Measurements from ENCODE around the gene TUBB1.

The TUBB1 gene

GRCh38 chr20:58990651-58991445 is 28.4 kb upstream of the TUBB1 start:
- DNase-seq (ENCODE audit: low read depth) = no peak

- DNase-seq (ENCODE audit: low read depth) = no peak
These were observed 27.5 kb upstream of the TUBB1 start for GRCh38 chr20:58991715-58992114.

- no peak for DNase-seq (ENCODE audit: low read depth)
These were observed 26.3 kb upstream of the TUBB1 start for GRCh38 chr20:58992911-58993310.

- no peak for DNase-seq (ENCODE audit: low read depth)
These were observed 25.6 kb upstream of the TUBB1 start for GRCh38 chr20:58993332-58994248.

- DNase-seq (ENCODE audit: low read depth) = no peak
These were observed 24.7 kb upstream of the TUBB1 start for GRCh38 chr20:58994390-58995159.

- no peak for DNase-seq (ENCODE audit: low read depth)
These were observed 23.6 kb upstream of the TUBB1 start for GRCh38 chr20:58995461-58996225.

GRCh38 chr20:58996226-58996611 is 23.0 kb upstream of the TUBB1 start:
- DNase-seq (ENCODE audit: low read depth) = no peak

- DNase-seq (ENCODE audit: low read depth) = no peak
These were observed 22.0 kb upstream of the TUBB1 start for GRCh38 chr20:58997141-58997770.

- DNase-seq (ENCODE audit: low read depth) = no peak
These were observed 20.6 kb upstream of the TUBB1 start for GRCh38 chr20:58998656-58999055.

GRCh38 chr20:59000326-59000725 is 18.9 kb upstream of the TUBB1 start:
- no peak for DNase-seq (ENCODE audit: low read depth)

- DNase-seq (ENCODE audit: low read depth) = no peak
These were observed 18.2 kb upstream of the TUBB1 start for GRCh38 chr20:59001068-59001448.

GRCh38 chr20:59001449-59002171 is 17.6 kb upstream of the TUBB1 start:
- DNase-seq (ENCODE audit: low read depth) = no peak

GRCh38 chr20:59002388-59002787 is 16.8 kb upstream of the TUBB1 start:
- no peak for DNase-seq (ENCODE audit: low read depth)

- DNase-seq (ENCODE audit: low read depth) = no peak
These were observed 16.3 kb upstream of the TUBB1 start for GRCh38 chr20:59002874-59003399.

GRCh38 chr20:59003836-59004492 is 15.3 kb upstream of the TUBB1 start:
- no peak for DNase-seq (ENCODE audit: low read depth)

- DNase-seq (ENCODE audit: low read depth) = no peak
These were observed 14.8 kb upstream of the TUBB1 start for GRCh38 chr20:59004493-59004762.

GRCh38 chr20:59004763-59005522 is 14.3 kb upstream of the TUBB1 start:
- no peak for DNase-seq (ENCODE audit: low read depth)

GRCh38 chr20:59005523-59006166 is 13.6 kb upstream of the TUBB1 start:
- no peak for DNase-seq (ENCODE audit: low read depth)

Data from GM04504 (cell line).